Stomach smooth muscle (tissue), 2 donors: ENCODE results near the gene SNAP23.

Experiments used
- H3K27ac ChIP-seq: one replicate; pipeline ENCODE4 v1.7.0; 2013; ENCODE audit warnings: mild to moderate bottlenecking, low read length, inconsistent platforms
- H3K27me3 ChIP-seq, 2 donors: one replicate each; pipeline ENCODE4 v1.7.0; 2013; ENCODE audit warnings: low read length in 2 of 2; ENCODE audit not compliant: insufficient read depth in 2 of 2, control insufficient read depth in 1 of 2
- H3K36me3 ChIP-seq, 2 donors: one replicate each; pipeline ENCODE4 v1.7.0; 2013; ENCODE audit warnings: low read length in 2 of 2; ENCODE audit not compliant: control insufficient read depth in 2 of 2, insufficient read depth in 2 of 2
- H3K4me1 ChIP-seq: one replicate; pipeline ENCODE4 v1.7.0; 2013; ENCODE audit warnings: low read length; ENCODE audit not compliant: control insufficient read depth, insufficient read depth
- H3K4me3 ChIP-seq, 2 donors: one replicate each; pipeline ENCODE4 v1.7.0; 2013; ENCODE audit warnings: low read length in 2 of 2
- H3K9ac ChIP-seq, 2 donors: one replicate each; pipeline ENCODE4 v1.7.0; 2013; ENCODE audit warnings: low read length in 2 of 2, mild to moderate bottlenecking in 1 of 2
- H3K9me3 ChIP-seq, 2 donors: one replicate each; pipeline ENCODE4 v1.7.0; 2013; ENCODE audit warnings: low read length in 2 of 2; ENCODE audit not compliant: control insufficient read depth in 2 of 2
- donor health status: healthy.
- donor health status: Pancreatic carcinoma.

The SNAP23 gene

GRCh38 chr15:42498212-42499068, 3.0 kb downstream of the SNAP23 start:
- H3K9ac ChIP-seq: no peak overlapping the region
- H3K27me3 ChIP-seq: no peaks in the 10 kb centered on the region
- H3K9me3 ChIP-seq: no peaks in the 10 kb centered on the region
- no peak overlapping the region for H3K4me3 ChIP-seq
- H3K27ac ChIP-seq: no peak overlapping the region
- peaks cover 7% of the 10 kb centered on the region for H3K4me1 ChIP-seq
- no peaks in the 10 kb centered on the region for H3K36me3 ChIP-seq

- H3K4me1 ChIP-seq: peaks cover 4% of the 10 kb centered on the region
- no peaks in the 10 kb centered on the region for H3K36me3 ChIP-seq
- H3K9me3 ChIP-seq: no peaks in the 10 kb centered on the region
- no peak overlapping the region for H3K4me3 ChIP-seq
- no peaks in the 10 kb centered on the region for H3K27me3 ChIP-seq
- no peak overlapping the region for H3K9ac ChIP-seq
- H3K27ac ChIP-seq: no peak overlapping the region
These were observed 4.6 kb downstream of the SNAP23 start for GRCh38 chr15:42499858-42500609.

- Histone ChIP-seq H3K4me1 (peaks cover 4% of the 10 kb centered on the region), H3K36me3 (no peaks in the 10 kb centered on the region), H3K9ac (no peak overlapping the region), H3K27me3 (no peaks in the 10 kb centered on the region), H3K9me3 (no peaks in the 10 kb centered on the region), H3K4me3 (no peak overlapping the region), H3K27ac (no peak overlapping the region)
These were observed 7.0 kb downstream of the SNAP23 start for GRCh38 chr15:42502477-42502876.

GRCh38 chr15:42503825-42504224, 8.4 kb downstream of the SNAP23 start:
- Histone ChIP-seq H3K9ac (no peak overlapping the region), H3K27ac (no peak overlapping the region), H3K27me3 (no peaks in the 10 kb centered on the region), H3K36me3 (no peaks in the 10 kb centered on the region), H3K4me3 (no peak overlapping the region), H3K9me3 (no peaks in the 10 kb centered on the region), H3K4me1 (no peaks in the 10 kb centered on the region)

GRCh38 chr15:42504631-42505030, 9.2 kb downstream of the SNAP23 start:
- no peaks in the 10 kb centered on the region for H3K27me3 ChIP-seq
- no peak overlapping the region for H3K4me3 ChIP-seq
- no peaks in the 10 kb centered on the region for H3K4me1 ChIP-seq
- H3K36me3 ChIP-seq: no peaks in the 10 kb centered on the region
- H3K9me3 ChIP-seq: no peaks in the 10 kb centered on the region
- H3K9ac ChIP-seq: no peak overlapping the region
- no peak overlapping the region for H3K27ac ChIP-seq

- H3K9ac ChIP-seq: no peak overlapping the region
These were observed 12.1 kb downstream of the SNAP23 start for GRCh38 chr15:42507514-42507913.

GRCh38 chr15:42508263-42508690, 12.8 kb downstream of the SNAP23 start:
- no peak overlapping the region for H3K27ac ChIP-seq
- no peak overlapping the region for H3K4me3 ChIP-seq
- H3K9me3 ChIP-seq: no peaks in the 10 kb centered on the region
- H3K27me3 ChIP-seq: no peaks in the 10 kb centered on the region
- H3K36me3 ChIP-seq: no peaks in the 10 kb centered on the region
- H3K9ac ChIP-seq: no peak overlapping the region
- H3K4me1 ChIP-seq: no peaks in the 10 kb centered on the region

More at GRCh38 chr15:42507514-42507913, 12.1 kb downstream of the SNAP23 start:
- H3K9me3 ChIP-seq: no peaks in the 10 kb centered on the region
- no peak overlapping the region for H3K4me3 ChIP-seq
- no peak overlapping the region for H3K27ac ChIP-seq
- H3K4me1 ChIP-seq: no peaks in the 10 kb centered on the region
- H3K27me3 ChIP-seq: no peaks in the 10 kb centered on the region
- no peaks in the 10 kb centered on the region for H3K36me3 ChIP-seq

GRCh38 chr15:42510258-42511006, 15.0 kb downstream of the SNAP23 start:
- Histone ChIP-seq H3K36me3 (peaks cover 9 to 12% of the 10 kb centered on the region in 2 donors), H3K27me3 (no peaks in the 10 kb centered on the region), H3K4me1 (no peaks in the 10 kb centered on the region), H3K9ac (no peak overlapping the region), H3K27ac (no peak overlapping the region), H3K4me3 (no peak overlapping the region), H3K9me3 (no peaks in the 10 kb centered on the region)

- H3K4me1 ChIP-seq: no peaks in the 10 kb centered on the region
- H3K9me3 ChIP-seq: no peaks in the 10 kb centered on the region
- peaks cover 13 to 15% of the 10 kb centered on the region in 2 donors for H3K36me3 ChIP-seq
- no peak overlapping the region for H3K9ac ChIP-seq
- no peak overlapping the region for H3K4me3 ChIP-seq
- H3K27ac ChIP-seq: no peak overlapping the region
- no peaks in the 10 kb centered on the region for H3K27me3 ChIP-seq
These were observed 15.6 kb downstream of the SNAP23 start for GRCh38 chr15:42511007-42511391.

GRCh38 chr15:42523331-42523730, 27.9 kb downstream of the SNAP23 start:
- H3K9ac ChIP-seq: no peak overlapping the region
- no peaks in the 10 kb centered on the region for H3K4me1 ChIP-seq
- no peaks in the 10 kb centered on the region for H3K27me3 ChIP-seq
- no peak overlapping the region for H3K4me3 ChIP-seq
- no peak overlapping the region for H3K27ac ChIP-seq
- H3K36me3 ChIP-seq: peaks cover 12% of the 10 kb centered on the region in 2 donors
- no peaks in the 10 kb centered on the region for H3K9me3 ChIP-seq
